ENCODE measurements around the gene PODXL2.
A peak's percentile ranks its signal among the peaks of the same experiment; 100 is the strongest.

Gene PODXL2

DNA sequence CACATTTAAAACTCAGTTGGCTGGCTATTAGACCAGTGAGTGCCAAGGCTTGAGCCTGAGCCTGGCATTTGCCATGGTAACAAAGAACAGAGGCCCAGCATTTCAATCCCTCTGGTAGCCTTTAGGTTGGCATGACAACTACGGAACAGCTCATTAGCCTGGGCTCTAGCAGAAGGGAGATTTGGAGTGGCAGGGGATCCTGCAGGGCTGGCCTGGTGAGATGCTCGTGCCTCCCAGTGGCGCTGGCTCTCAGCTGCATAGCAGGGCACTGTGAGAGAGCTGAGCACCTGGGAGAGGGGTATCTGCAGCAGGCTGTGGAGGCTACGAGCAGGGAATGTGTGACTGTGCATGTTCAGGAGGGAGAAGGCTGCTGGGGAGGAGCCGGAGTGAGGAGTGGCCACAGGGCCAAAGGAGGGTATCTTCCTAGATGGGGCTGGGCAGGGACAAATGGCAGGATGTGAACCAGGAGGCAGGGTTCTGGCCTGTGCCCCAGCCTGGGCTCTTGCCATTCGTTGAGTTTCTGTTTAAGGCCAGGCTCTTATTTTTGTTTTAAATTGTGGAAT lies 38.2 kb downstream of the PODXL2 start:
- no peak overlapping the region for H3K4me3 ChIP-seq (ENCODE audit: low read depth, low read length)
- H3K4ac ChIP-seq (ENCODE audit: low read depth, low read length), result no peak overlapping the region
- H2BK5ac ChIP-seq (ENCODE audit: low read depth, low read length, poor library complexity), result no peak overlapping the region
- no peak overlapping the region for H4K12ac ChIP-seq (ENCODE audit: low read depth, low read length)
- peaks cover 3% of the 10 kb centered on the region for H3K79me1 ChIP-seq (ENCODE audit: low read length)
- DNase-seq, result no peak
- H3K23ac ChIP-seq (ENCODE audit: low read length), result no peak overlapping the region
- H3K79me2 ChIP-seq (ENCODE audit: control insufficient read depth, insufficient read depth, low read length, poor library complexity), result no peaks in the 10 kb centered on the region
- peaks cover 1 to 2% of the 10 kb centered on the region in 2 experiments for H3K4me1 ChIP-seq (ENCODE audit: control insufficient read depth in 1 of 2, insufficient read depth in 2 of 2, low read length in 2 of 2)
- H2AFZ ChIP-seq (ENCODE audit: insufficient read depth, low read length, poor library complexity), result no peak overlapping the region
- H3K18ac ChIP-seq (ENCODE audit: low read length), result no peak overlapping the region
- no peak overlapping the region for H3K4me2 ChIP-seq (ENCODE audit: low read length)
- H3K9me3 ChIP-seq (ENCODE audit: insufficient read depth, low read depth, low read length), result no peaks in the 10 kb centered on the region
- no peak overlapping the region for H2BK12ac ChIP-seq (ENCODE audit: low read length)
- no peak overlapping the region for H2BK120ac ChIP-seq (ENCODE audit: insufficient read depth, low read length, poor library complexity)
- no peak overlapping the region for H4K8ac ChIP-seq (ENCODE audit: low read depth, low read length)
- no peak overlapping the region for H3K9ac ChIP-seq (ENCODE audit: low read length)
- no peak overlapping the region for H3K14ac ChIP-seq (ENCODE audit: low read length)
- no peak overlapping the region for H4K91ac ChIP-seq (ENCODE audit: low read depth, low read length)
- H3K36me3 ChIP-seq (ENCODE audit: control insufficient read depth in 1 of 2, insufficient read depth in 2 of 2, low read length in 2 of 2), result no peaks in the 10 kb centered on the region
- no peak overlapping the region for H3K27ac ChIP-seq (ENCODE audit: low read depth, low read length)
- no CpG with 5 or more reads among the region's 6 CpGs for WGBS (ENCODE audit: extremely low coverage, insufficient coverage, insufficient read length)
- no peaks in the 10 kb centered on the region for H3K27me3 ChIP-seq (ENCODE audit: insufficient read depth, low read length)
- no peak overlapping the region for H2AK5ac ChIP-seq (ENCODE audit: low read length)

GRCh38 chr3:127668906-127669305 lies 39.9 kb downstream of the PODXL2 start:
- Histone ChIP-seq H4K91ac (ENCODE audit: low read depth, low read length) (no peak overlapping the region), H3K4me2 (ENCODE audit: low read length) (no peak overlapping the region), H3K79me2 (ENCODE audit: control insufficient read depth, insufficient read depth, low read length, poor library complexity) (no peaks in the 10 kb centered on the region), H3K4me1 (ENCODE audit: control insufficient read depth in 1 of 2, insufficient read depth in 2 of 2, low read length in 2 of 2) (peaks cover 3 to 10% of the 10 kb centered on the region in 2 experiments), H3K4me3 (ENCODE audit: low read depth, low read length) (no peak overlapping the region), H3K79me1 (ENCODE audit: low read length) (peaks cover 9% of the 10 kb centered on the region), H3K23ac (ENCODE audit: low read length) (no peak overlapping the region), H2BK120ac (ENCODE audit: insufficient read depth, low read length, poor library complexity) (no peak overlapping the region), H3K36me3 (ENCODE audit: control insufficient read depth in 1 of 2, insufficient read depth in 2 of 2, low read length in 2 of 2) (no peaks in the 10 kb centered on the region), H2AFZ (ENCODE audit: insufficient read depth, low read length, poor library complexity) (no peak overlapping the region), H3K9ac (ENCODE audit: low read length) (no peak overlapping the region), H2BK5ac (ENCODE audit: low read depth, low read length, poor library complexity) (no peak overlapping the region), H2BK12ac (ENCODE audit: low read length) (no peak overlapping the region), H3K4ac (ENCODE audit: low read depth, low read length) (no peak overlapping the region), H3K27me3 (ENCODE audit: insufficient read depth, low read length) (no peaks in the 10 kb centered on the region), H4K8ac (ENCODE audit: low read depth, low read length) (no peak overlapping the region), H3K9me3 (ENCODE audit: insufficient read depth, low read depth, low read length) (no peaks in the 10 kb centered on the region), H3K27ac (ENCODE audit: low read depth, low read length) (no peak overlapping the region), H2AK5ac (ENCODE audit: low read length) (no peak overlapping the region), H3K18ac (ENCODE audit: low read length) (no peak overlapping the region), H3K14ac (ENCODE audit: low read length) (no peak overlapping the region), H4K12ac (ENCODE audit: low read depth, low read length) (no peak overlapping the region)
- no peak for DNase-seq
- no CpG with 5 or more reads among the region's 7 CpGs for WGBS (ENCODE audit: extremely low coverage, insufficient coverage, insufficient read length)

GRCh38 chr3:127669541-127670228 lies 40.7 kb downstream of the PODXL2 start:
- no peak overlapping the region for H4K12ac ChIP-seq (ENCODE audit: low read depth, low read length)
- H3K4me3 ChIP-seq (ENCODE audit: low read depth, low read length), result peak overlapping the region; percentile 18
- H2AFZ ChIP-seq (ENCODE audit: insufficient read depth, low read length, poor library complexity), result no peak overlapping the region
- no peaks in the 10 kb centered on the region for H3K36me3 ChIP-seq (ENCODE audit: control insufficient read depth in 1 of 2, insufficient read depth in 2 of 2, low read length in 2 of 2)
- H2BK12ac ChIP-seq (ENCODE audit: low read length), result no peak overlapping the region
- WGBS (ENCODE audit: extremely low coverage, insufficient coverage, insufficient read length), result no CpG with 5 or more reads among the region's 14 CpGs
- no peak overlapping the region for H3K27ac ChIP-seq (ENCODE audit: low read depth, low read length)
- H3K18ac ChIP-seq (ENCODE audit: low read length), result no peak overlapping the region
- H3K4me1 ChIP-seq (ENCODE audit: control insufficient read depth in 1 of 2, insufficient read depth in 2 of 2, low read length in 2 of 2), result peaks cover 3 to 10% of the 10 kb centered on the region in 2 experiments
- no peaks in the 10 kb centered on the region for H3K9me3 ChIP-seq (ENCODE audit: insufficient read depth, low read depth, low read length)
- peaks cover 9% of the 10 kb centered on the region for H3K79me1 ChIP-seq (ENCODE audit: low read length)
- H3K27me3 ChIP-seq (ENCODE audit: insufficient read depth, low read length), result no peaks in the 10 kb centered on the region
- H3K79me2 ChIP-seq (ENCODE audit: control insufficient read depth, insufficient read depth, low read length, poor library complexity), result no peaks in the 10 kb centered on the region
- no peak for DNase-seq
- H3K23ac ChIP-seq (ENCODE audit: low read length), result no peak overlapping the region
- H3K4me2 ChIP-seq (ENCODE audit: low read length), result no peak overlapping the region
- H2AK5ac ChIP-seq (ENCODE audit: low read length), result no peak overlapping the region
- H3K14ac ChIP-seq (ENCODE audit: low read length), result no peak overlapping the region
- H4K8ac ChIP-seq (ENCODE audit: low read depth, low read length), result no peak overlapping the region
- no peak overlapping the region for H3K4ac ChIP-seq (ENCODE audit: low read depth, low read length)
- no peak overlapping the region for H4K91ac ChIP-seq (ENCODE audit: low read depth, low read length)
- no peak overlapping the region for H3K9ac ChIP-seq (ENCODE audit: low read length)
- H2BK120ac ChIP-seq (ENCODE audit: insufficient read depth, low read length, poor library complexity), result no peak overlapping the region
- no peak overlapping the region for H2BK5ac ChIP-seq (ENCODE audit: low read depth, low read length, poor library complexity)

DNA sequence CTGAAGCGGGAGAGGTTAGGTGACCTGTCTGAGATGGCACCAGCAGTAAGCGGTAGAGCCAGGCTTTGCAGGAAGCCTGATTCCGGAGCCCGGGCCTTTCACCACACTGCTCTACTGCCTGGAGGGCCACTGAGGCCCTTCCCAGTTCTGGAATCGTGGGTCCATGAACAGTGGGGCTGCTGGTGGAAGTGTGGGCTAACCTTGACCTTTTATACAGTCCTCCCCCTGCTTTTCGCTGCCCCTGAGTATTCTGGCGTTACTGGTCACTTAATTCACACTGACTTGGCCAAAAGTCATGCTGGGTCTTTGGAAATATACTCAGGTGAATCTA lies 41.2 kb downstream of the PODXL2 start:
- H3K27me3 ChIP-seq (ENCODE audit: insufficient read depth, low read length), result no peaks in the 10 kb centered on the region
- H3K4me3 ChIP-seq (ENCODE audit: low read depth, low read length), result no peak overlapping the region
- WGBS (ENCODE audit: extremely low coverage, insufficient coverage, insufficient read length), result no CpG with 5 or more reads among the region's 7 CpGs
- H4K8ac ChIP-seq (ENCODE audit: low read depth, low read length), result no peak overlapping the region
- H3K4me1 ChIP-seq (ENCODE audit: control insufficient read depth in 1 of 2, insufficient read depth in 2 of 2, low read length in 2 of 2), result peaks cover 3 to 10% of the 10 kb centered on the region in 2 experiments
- no peak overlapping the region for H3K9ac ChIP-seq (ENCODE audit: low read length)
- no peak overlapping the region for H2BK12ac ChIP-seq (ENCODE audit: low read length)
- no peak overlapping the region for H4K12ac ChIP-seq (ENCODE audit: low read depth, low read length)
- no peak overlapping the region for H3K27ac ChIP-seq (ENCODE audit: low read depth, low read length)
- H3K4me2 ChIP-seq (ENCODE audit: low read length), result no peak overlapping the region
- no peak overlapping the region for H3K4ac ChIP-seq (ENCODE audit: low read depth, low read length)
- H2AFZ ChIP-seq (ENCODE audit: insufficient read depth, low read length, poor library complexity), result no peak overlapping the region
- no peak overlapping the region for H3K18ac ChIP-seq (ENCODE audit: low read length)
- no peak for DNase-seq
- H3K79me2 ChIP-seq (ENCODE audit: control insufficient read depth, insufficient read depth, low read length, poor library complexity), result no peaks in the 10 kb centered on the region
- no peak overlapping the region for H3K14ac ChIP-seq (ENCODE audit: low read length)
- H3K79me1 ChIP-seq (ENCODE audit: low read length), result peaks cover 9% of the 10 kb centered on the region
- H2BK120ac ChIP-seq (ENCODE audit: insufficient read depth, low read length, poor library complexity), result no peak overlapping the region
- H2BK5ac ChIP-seq (ENCODE audit: low read depth, low read length, poor library complexity), result no peak overlapping the region
- no peak overlapping the region for H3K23ac ChIP-seq (ENCODE audit: low read length)
- no peaks in the 10 kb centered on the region for H3K9me3 ChIP-seq (ENCODE audit: insufficient read depth, low read depth, low read length)
- H3K36me3 ChIP-seq (ENCODE audit: control insufficient read depth in 1 of 2, insufficient read depth in 2 of 2, low read length in 2 of 2), result no peaks in the 10 kb centered on the region
- no peak overlapping the region for H2AK5ac ChIP-seq (ENCODE audit: low read length)
- H4K91ac ChIP-seq (ENCODE audit: low read depth, low read length), result no peak overlapping the region

Measured in trophoblast cell (in vitro differentiated cells and primary cell).